Measurements from ENCODE around the gene SMARCB1. TPM values are rescaled to one million over a fixed set of nuclear protein-coding genes. Genes with fewer than 3 reads are reported as not detected.

SMARCB1 gene
- polyA plus RNA-seq, 1 of the 3 experiments (the other 2 are of a cell fraction), result 215 TPM

DNA sequence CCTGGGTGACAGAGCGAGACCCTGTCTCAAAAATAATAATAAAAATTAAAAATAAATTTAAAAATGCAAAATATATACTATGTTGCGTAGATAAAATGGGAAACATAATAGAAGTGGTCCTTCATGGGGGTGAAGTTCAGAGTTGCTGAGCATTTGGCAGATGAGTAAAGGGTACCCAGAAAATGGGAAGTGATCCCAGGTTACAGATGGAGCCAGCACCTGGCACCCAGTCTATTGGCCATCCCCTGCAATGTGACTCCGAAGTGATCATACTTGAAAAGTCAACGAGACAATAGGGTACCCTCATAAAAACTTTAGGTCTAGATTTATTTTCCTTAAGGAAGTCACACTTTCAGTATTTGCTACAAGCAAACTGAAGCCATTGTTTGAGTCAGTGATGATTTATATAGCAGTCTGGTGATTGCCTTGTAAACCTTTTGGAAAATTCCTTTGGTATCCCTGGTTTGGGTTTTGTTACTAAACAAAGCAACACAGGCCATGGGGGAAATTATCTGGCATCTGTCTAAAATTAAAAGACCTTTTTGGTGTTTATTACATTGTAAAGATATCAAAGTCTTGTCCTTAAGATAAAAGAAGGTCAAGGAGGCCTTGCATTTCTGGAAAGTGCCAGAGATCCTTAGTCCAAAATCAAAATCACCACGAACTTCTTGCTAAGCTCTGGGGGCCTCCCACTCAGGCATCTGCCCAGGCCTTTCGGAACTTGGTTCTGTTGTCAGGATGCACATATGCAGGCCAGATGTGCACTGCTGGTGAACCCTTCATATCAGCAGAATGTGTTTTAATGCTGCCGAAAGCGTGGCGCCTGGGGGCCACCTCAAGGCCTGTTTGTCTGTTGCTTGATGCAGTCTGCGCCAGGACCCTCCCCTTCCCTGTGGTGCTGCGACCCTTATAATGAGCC is 4.3 kb downstream of the SMARCB1 start (continued):
- TF ChIP-seq, protein P1, sequence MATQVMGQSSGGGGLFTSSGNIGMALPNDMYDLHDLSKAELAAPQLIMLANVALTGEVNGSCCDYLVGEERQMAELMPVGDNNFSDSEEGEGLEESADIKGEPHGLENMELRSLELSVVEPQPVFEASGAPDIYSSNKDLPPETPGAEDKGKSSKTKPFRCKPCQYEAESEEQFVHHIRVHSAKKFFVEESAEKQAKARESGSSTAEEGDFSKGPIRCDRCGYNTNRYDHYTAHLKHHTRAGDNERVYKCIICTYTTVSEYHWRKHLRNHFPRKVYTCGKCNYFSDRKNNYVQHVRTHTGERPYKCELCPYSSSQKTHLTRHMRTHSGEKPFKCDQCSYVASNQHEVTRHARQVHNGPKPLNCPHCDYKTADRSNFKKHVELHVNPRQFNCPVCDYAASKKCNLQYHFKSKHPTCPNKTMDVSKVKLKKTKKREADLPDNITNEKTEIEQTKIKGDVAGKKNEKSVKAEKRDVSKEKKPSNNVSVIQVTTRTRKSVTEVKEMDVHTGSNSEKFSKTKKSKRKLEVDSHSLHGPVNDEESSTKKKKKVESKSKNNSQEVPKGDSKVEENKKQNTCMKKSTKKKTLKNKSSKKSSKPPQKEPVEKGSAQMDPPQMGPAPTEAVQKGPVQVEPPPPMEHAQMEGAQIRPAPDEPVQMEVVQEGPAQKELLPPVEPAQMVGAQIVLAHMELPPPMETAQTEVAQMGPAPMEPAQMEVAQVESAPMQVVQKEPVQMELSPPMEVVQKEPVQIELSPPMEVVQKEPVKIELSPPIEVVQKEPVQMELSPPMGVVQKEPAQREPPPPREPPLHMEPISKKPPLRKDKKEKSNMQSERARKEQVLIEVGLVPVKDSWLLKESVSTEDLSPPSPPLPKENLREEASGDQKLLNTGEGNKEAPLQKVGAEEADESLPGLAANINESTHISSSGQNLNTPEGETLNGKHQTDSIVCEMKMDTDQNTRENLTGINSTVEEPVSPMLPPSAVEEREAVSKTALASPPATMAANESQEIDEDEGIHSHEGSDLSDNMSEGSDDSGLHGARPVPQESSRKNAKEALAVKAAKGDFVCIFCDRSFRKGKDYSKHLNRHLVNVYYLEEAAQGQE (IDR thresholded peaks at IDR 0.05; ENCODE audit: low read depth, low read length), result no peak
- TF ChIP-seq RXRA (IDR thresholded peaks at IDR 0.05; ENCODE audit: borderline replicate concordance, low read depth) (no peak), POLR2AphosphoS5 (IDR thresholded peaks at IDR 0.05; ENCODE audit: low read depth, low read length) (peak; percentile 30; the same call in 1 of the 2 replicates), YY1 (IDR thresholded peaks at IDR 0.05; ENCODE audit: low read depth) (no peak), MXI1 (IDR thresholded peaks at IDR 0.05; ENCODE audit: low read depth, low read length) (no peak), ELF1 (IDR thresholded peaks at IDR 0.05) (no peak), SMC3 (IDR thresholded peaks at IDR 0.05; ENCODE audit: low read depth, low read length) (no peak)
- TF ChIP-seq, protein P2, sequence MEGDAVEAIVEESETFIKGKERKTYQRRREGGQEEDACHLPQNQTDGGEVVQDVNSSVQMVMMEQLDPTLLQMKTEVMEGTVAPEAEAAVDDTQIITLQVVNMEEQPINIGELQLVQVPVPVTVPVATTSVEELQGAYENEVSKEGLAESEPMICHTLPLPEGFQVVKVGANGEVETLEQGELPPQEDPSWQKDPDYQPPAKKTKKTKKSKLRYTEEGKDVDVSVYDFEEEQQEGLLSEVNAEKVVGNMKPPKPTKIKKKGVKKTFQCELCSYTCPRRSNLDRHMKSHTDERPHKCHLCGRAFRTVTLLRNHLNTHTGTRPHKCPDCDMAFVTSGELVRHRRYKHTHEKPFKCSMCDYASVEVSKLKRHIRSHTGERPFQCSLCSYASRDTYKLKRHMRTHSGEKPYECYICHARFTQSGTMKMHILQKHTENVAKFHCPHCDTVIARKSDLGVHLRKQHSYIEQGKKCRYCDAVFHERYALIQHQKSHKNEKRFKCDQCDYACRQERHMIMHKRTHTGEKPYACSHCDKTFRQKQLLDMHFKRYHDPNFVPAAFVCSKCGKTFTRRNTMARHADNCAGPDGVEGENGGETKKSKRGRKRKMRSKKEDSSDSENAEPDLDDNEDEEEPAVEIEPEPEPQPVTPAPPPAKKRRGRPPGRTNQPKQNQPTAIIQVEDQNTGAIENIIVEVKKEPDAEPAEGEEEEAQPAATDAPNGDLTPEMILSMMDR (IDR thresholded peaks at IDR 0.05), result no peak

DNA sequence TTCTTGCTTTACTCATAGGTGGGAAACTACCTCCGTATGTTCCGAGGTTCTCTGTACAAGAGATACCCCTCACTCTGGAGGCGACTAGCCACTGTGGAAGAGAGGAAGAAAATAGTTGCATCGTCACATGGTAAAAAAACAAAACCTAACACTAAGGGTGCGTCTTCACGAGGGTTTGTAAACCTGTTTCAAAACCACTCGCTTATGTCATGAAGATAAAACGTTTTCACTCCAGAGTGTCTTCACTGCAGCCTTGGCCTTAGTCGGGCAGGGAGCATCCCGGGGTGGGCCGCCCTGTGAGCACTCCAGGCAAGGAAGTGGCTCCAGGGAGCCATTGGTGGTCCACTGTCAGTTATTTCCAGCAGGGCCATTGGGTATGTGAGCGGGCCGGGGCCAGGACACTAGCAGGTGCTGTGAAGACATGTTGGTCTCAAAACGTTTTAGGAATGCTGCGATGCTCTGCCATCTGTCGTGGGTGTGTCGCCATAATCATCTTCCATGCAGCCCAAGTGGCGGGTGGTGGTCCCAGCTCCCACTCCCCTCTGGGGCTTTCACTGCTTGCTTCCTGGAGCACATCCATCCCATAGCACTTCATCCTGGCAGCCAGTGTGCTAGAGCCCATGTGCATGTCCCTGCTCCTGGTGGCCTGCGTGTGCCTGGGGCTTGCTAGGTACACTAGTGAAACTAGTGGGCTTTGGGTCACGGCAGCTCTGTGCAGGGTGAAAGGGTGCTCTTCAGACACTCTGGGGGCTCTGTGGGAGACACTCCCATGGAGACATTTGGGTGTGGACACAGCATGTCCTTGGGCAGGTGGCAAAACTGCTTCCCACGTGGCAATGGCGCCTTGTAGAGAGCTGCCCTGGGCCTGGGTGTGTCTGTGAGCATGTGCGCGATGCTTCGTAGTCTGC is 5.2 kb downstream of the SMARCB1 start:
- H3K4me2 ChIP-seq, result no peak overlapping the region
- H3K27ac ChIP-seq (ENCODE audit: low read depth in 2 of 2, low read length in 1 of 2), result peak overlapping the region in 1 of 2 experiments; percentile 78; a peak in 2 of 4 replicates
- H3K27me3 ChIP-seq (ENCODE audit: insufficient read depth), result no peaks in the 10 kb centered on the region
- peak; percentile 34 for DNase-seq
- H3F3A ChIP-seq (replicated peaks; ENCODE audit: insufficient read depth), result peaks cover 3% of the 10 kb centered on the region
- 0 out of 2 replicates have a peak, but pooled peaks have one; percentile 26 for TF ChIP-seq MXI1 (IDR thresholded peaks at IDR 0.05; ENCODE audit: low read depth, low read length)
- TF ChIP-seq RCOR1 (IDR thresholded peaks at IDR 0.05; ENCODE audit: low read length), result no peak
- ChIA-PET POLR2A (no interaction called here), CTCF (interaction anchor here (0.8 to 5.3 kb wide), 7 partner anchors 21 to 61 kb away, joined by 3 to 36 read pairs (median 4); partner anchors contain the start of gene CHCHD10)
- H3K4me3 ChIP-seq (ENCODE audit: low read depth in 2 of 2, low read length in 1 of 2), result no peak overlapping the region
- H3K9ac ChIP-seq, result no peak overlapping the region
- no peak overlapping the region for H2AFZ ChIP-seq (ENCODE audit: low read depth)
- peaks cover 0 to 38% of the 10 kb centered on the region in 2 experiments; a peak in 2 of 4 replicates for H3K4me1 ChIP-seq (ENCODE audit: control insufficient read depth in 1 of 2, insufficient read depth in 2 of 2, low read depth in 1 of 2, low read length in 1 of 2)
- peaks cover 25 to 37% of the 10 kb centered on the region in 2 experiments for H3K36me3 ChIP-seq (replicated peaks in 1 of 2; ENCODE audit: control insufficient read depth in 1 of 2, insufficient read depth in 2 of 2, low read length in 1 of 2)
- H3K79me2 ChIP-seq (ENCODE audit: insufficient read depth), result peaks cover 73% of the 10 kb centered on the region
- H4K20me1 ChIP-seq (ENCODE audit: insufficient read depth), result peaks cover 56% of the 10 kb centered on the region
- H3K9me2 ChIP-seq, result no peaks in the 10 kb centered on the region
- WGBS (ENCODE audit: low lambda C conversion rate), result 94% methylated on average over 21 of the region's 25 CpGs
- no peaks in the 10 kb centered on the region for H3K9me3 ChIP-seq

Data from SK-N-SH (cell line).